ENCODE results near the gene ESR1.
A peak's percentile ranks its signal among the peaks of the same experiment; 100 is the strongest.
"Not testable (repeated sequence)": the region's sequence is repeated elsewhere in the genome, so short reads cannot be mapped to it uniquely, and the experiment has no call there.

ESR1 gene

GRCh38 chr6:151962246-151962846 lies 154.9 kb downstream of the ESR1 start:
- H3K4me3 Mint-ChIP-seq = no peak overlapping the region
- ATAC-seq = peak; percentile 48

GRCh38 chr6:151963001-151963400 lies 155.5 kb downstream of the ESR1 start:
- Mint-ChIP-seq H3K27ac (no peak overlapping the region), H3K9me3 (peaks cover 10% of the 10 kb centered on the region)

More at GRCh38 chr6:151962246-151962846, 154.9 kb downstream of the ESR1 start:
- Mint-ChIP-seq H3K4me1 (no peaks in the 10 kb centered on the region), H3K27ac (no peak overlapping the region), H3K36me3 (peaks cover 4% of the 10 kb centered on the region), H3K27me3 (no peaks in the 10 kb centered on the region), H3K9me3 (peaks cover 10% of the 10 kb centered on the region)

GRCh38 chr6:151964412-151964811 lies 156.9 kb downstream of the ESR1 start:
- Mint-ChIP-seq H3K36me3 (peaks cover 12% of the 10 kb centered on the region), H3K9me3 (peaks cover 10% of the 10 kb centered on the region)
- H3K4me1 Mint-ChIP-seq, ATAC-seq, H3K4me3 Mint-ChIP-seq, H3K27ac Mint-ChIP-seq, H3K27me3 Mint-ChIP-seq: not testable (repeated sequence)

More at GRCh38 chr6:151963001-151963400, 155.5 kb downstream of the ESR1 start:
- no peaks in the 10 kb centered on the region for H3K4me1 Mint-ChIP-seq
- ATAC-seq = no peak
- peaks cover 7% of the 10 kb centered on the region for H3K36me3 Mint-ChIP-seq
- H3K27me3 Mint-ChIP-seq = no peaks in the 10 kb centered on the region
- no peak overlapping the region for H3K4me3 Mint-ChIP-seq

GRCh38 chr6:151974061-151974617 lies 166.7 kb downstream of the ESR1 start:
- no peaks in the 10 kb centered on the region for H3K36me3 Mint-ChIP-seq
- no peaks in the 10 kb centered on the region for H3K9me3 Mint-ChIP-seq
- H3K4me1 Mint-ChIP-seq = no peaks in the 10 kb centered on the region
- no peaks in the 10 kb centered on the region for H3K27me3 Mint-ChIP-seq
- no peak for ATAC-seq
- no peak overlapping the region for H3K4me3 Mint-ChIP-seq
- no peak overlapping the region for H3K27ac Mint-ChIP-seq

- Mint-ChIP-seq H3K36me3 (no peaks in the 10 kb centered on the region), H3K4me1 (no peaks in the 10 kb centered on the region), H3K27ac (no peak overlapping the region), H3K9me3 (no peaks in the 10 kb centered on the region), H3K27me3 (no peaks in the 10 kb centered on the region), H3K4me3 (no peak overlapping the region)
- ATAC-seq = no peak
Measured at GRCh38 chr6:151975795-151976194, 168.3 kb downstream of the ESR1 start.

GRCh38 chr6:151988199-151988598 lies 180.7 kb downstream of the ESR1 start:
- H3K4me1 Mint-ChIP-seq, H3K27me3 Mint-ChIP-seq, H3K27ac Mint-ChIP-seq, H3K4me3 Mint-ChIP-seq, H3K9me3 Mint-ChIP-seq, ATAC-seq, H3K36me3 Mint-ChIP-seq: not testable (repeated sequence)

GRCh38 chr6:151992091-151992490 lies 184.6 kb downstream of the ESR1 start:
- H3K36me3 Mint-ChIP-seq = no peaks in the 10 kb centered on the region
- no peaks in the 10 kb centered on the region for H3K27me3 Mint-ChIP-seq
- ATAC-seq = no peak
- no peak overlapping the region for H3K27ac Mint-ChIP-seq
- no peaks in the 10 kb centered on the region for H3K4me1 Mint-ChIP-seq
- peaks cover 5% of the 10 kb centered on the region for H3K9me3 Mint-ChIP-seq
- H3K4me3 Mint-ChIP-seq = no peak overlapping the region

- ATAC-seq = no peak
- Mint-ChIP-seq H3K27me3 (no peaks in the 10 kb centered on the region), H3K4me1 (no peaks in the 10 kb centered on the region), H3K27ac (no peak overlapping the region), H3K36me3 (no peaks in the 10 kb centered on the region), H3K9me3 (peaks cover 5% of the 10 kb centered on the region), H3K4me3 (no peak overlapping the region)
Measured at GRCh38 chr6:151993364-151993763, 185.9 kb downstream of the ESR1 start.

- no peak for ATAC-seq
- Mint-ChIP-seq H3K9me3 (no peaks in the 10 kb centered on the region), H3K4me1 (no peaks in the 10 kb centered on the region), H3K4me3 (no peak overlapping the region), H3K27me3 (no peaks in the 10 kb centered on the region), H3K27ac (no peak overlapping the region), H3K36me3 (no peaks in the 10 kb centered on the region)
Measured at GRCh38 chr6:151998784-151999183, 191.3 kb downstream of the ESR1 start.

GRCh38 chr6:151999194-151999593 lies 191.7 kb downstream of the ESR1 start:
- Mint-ChIP-seq H3K4me3 (no peak overlapping the region), H3K9me3 (no peaks in the 10 kb centered on the region), H3K36me3 (no peaks in the 10 kb centered on the region), H3K27ac (no peak overlapping the region), H3K27me3 (no peaks in the 10 kb centered on the region), H3K4me1 (no peaks in the 10 kb centered on the region)
- no peak for ATAC-seq

- H3K27me3 Mint-ChIP-seq = no peaks in the 10 kb centered on the region
- no peaks in the 10 kb centered on the region for H3K36me3 Mint-ChIP-seq
- H3K4me3 Mint-ChIP-seq = no peak overlapping the region
- no peaks in the 10 kb centered on the region for H3K9me3 Mint-ChIP-seq
- no peak overlapping the region for H3K27ac Mint-ChIP-seq
- ATAC-seq = no peak
- no peaks in the 10 kb centered on the region for H3K4me1 Mint-ChIP-seq
Measured at GRCh38 chr6:152001408-152001807, 193.9 kb downstream of the ESR1 start.

- Mint-ChIP-seq H3K36me3 (no peaks in the 10 kb centered on the region), H3K4me3 (no peak overlapping the region), H3K27me3 (no peaks in the 10 kb centered on the region), H3K9me3 (no peaks in the 10 kb centered on the region), H3K4me1 (no peaks in the 10 kb centered on the region), H3K27ac (no peak overlapping the region)
- no peak for ATAC-seq
Measured at GRCh38 chr6:152002306-152002705, 194.8 kb downstream of the ESR1 start.

- Mint-ChIP-seq H3K27ac (no peak overlapping the region), H3K4me3 (no peak overlapping the region), H3K36me3 (no peaks in the 10 kb centered on the region), H3K27me3 (no peaks in the 10 kb centered on the region), H3K9me3 (no peaks in the 10 kb centered on the region), H3K4me1 (no peaks in the 10 kb centered on the region)
- ATAC-seq = no peak
Measured at GRCh38 chr6:152004036-152004566, 196.6 kb downstream of the ESR1 start.

GRCh38 chr6:152004896-152005295 lies 197.4 kb downstream of the ESR1 start:
- Mint-ChIP-seq H3K36me3 (no peaks in the 10 kb centered on the region), H3K9me3 (no peaks in the 10 kb centered on the region), H3K4me3 (no peak overlapping the region), H3K4me1 (no peaks in the 10 kb centered on the region), H3K27me3 (no peaks in the 10 kb centered on the region), H3K27ac (no peak overlapping the region)
- no peak for ATAC-seq

GRCh38 chr6:152008779-152009178 lies 201.3 kb downstream of the ESR1 start:
- Mint-ChIP-seq H3K4me1 (no peaks in the 10 kb centered on the region), H3K27me3 (no peaks in the 10 kb centered on the region), H3K27ac (no peak overlapping the region), H3K36me3 (no peaks in the 10 kb centered on the region), H3K9me3 (no peaks in the 10 kb centered on the region), H3K4me3 (no peak overlapping the region)
- ATAC-seq = no peak

- H3K27me3 Mint-ChIP-seq = no peaks in the 10 kb centered on the region
- no peak overlapping the region for H3K27ac Mint-ChIP-seq
- H3K4me1 Mint-ChIP-seq = no peaks in the 10 kb centered on the region
- H3K4me3 Mint-ChIP-seq = no peak overlapping the region
- H3K9me3 Mint-ChIP-seq = peaks cover 4% of the 10 kb centered on the region
- ATAC-seq = no peak
- H3K36me3 Mint-ChIP-seq = peaks cover 6% of the 10 kb centered on the region
Measured at GRCh38 chr6:152012227-152012626, 204.7 kb downstream of the ESR1 start.
